Activated CD4-positive, alpha-beta T cell treated with anti-CD3 and anti-CD28 coated beads, Interleukin-2, amount 50 U/mL, for 48 hours (primary cell): ENCODE measurements around the gene SSC5D.

Experiments used
- DNase-seq, 2 experiments: peaks; one replicate each; pipeline ENCODE4 v3.0.0-alpha.2; 2020

The SSC5D gene

GRCh38 chr19:55539090-55539984 lies 51.1 kb downstream of the SSC5D start:
- no peak for DNase-seq

GRCh38 chr19:55540619-55541018 lies 52.4 kb downstream of the SSC5D start:
- no peak for DNase-seq

- no peak for DNase-seq
Measured at GRCh38 chr19:55541091-55541490, 52.9 kb downstream of the SSC5D start.

- no peak for DNase-seq
Measured at GRCh38 chr19:55542292-55542855, 54.1 kb downstream of the SSC5D start.

- DNase-seq, result no peak
Measured at GRCh38 chr19:55543567-55543966, 55.3 kb downstream of the SSC5D start.

- no peak for DNase-seq
Measured at GRCh38 chr19:55544014-55544413, 55.8 kb downstream of the SSC5D start.

GRCh38 chr19:55544776-55545439 lies 56.7 kb downstream of the SSC5D start:
- no peak for DNase-seq

GRCh38 chr19:55545443-55545842 lies 57.2 kb downstream of the SSC5D start, which contains the start of gene SBK3:
TSS of gene SBK3 (minus strand) at chr19:55545543. CDS start at chr19:55545543, 0 bp downstream.
- DNase-seq, result no peak

- no peak for DNase-seq
Measured at GRCh38 chr19:55546011-55546410, 57.8 kb downstream of the SSC5D start.

- no peak for DNase-seq
Measured at GRCh38 chr19:55546822-55547614, 58.8 kb downstream of the SSC5D start.

- no peak for DNase-seq
Measured at GRCh38 chr19:55549500-55550320, 61.5 kb downstream of the SSC5D start.

GRCh38 chr19:55550321-55550650 lies 62.0 kb downstream of the SSC5D start:
- DNase-seq, result no peak

- DNase-seq, result no peak
Measured at GRCh38 chr19:55552206-55552605, 64.0 kb downstream of the SSC5D start.

GRCh38 chr19:55552620-55553019 lies 64.4 kb downstream of the SSC5D start:
- no peak for DNase-seq

GRCh38 chr19:55553217-55554182 lies 65.3 kb downstream of the SSC5D start:
- no peak for DNase-seq

GRCh38 chr19:55554302-55554701 lies 66.1 kb downstream of the SSC5D start:
- DNase-seq, result no peak

- no peak for DNase-seq
Measured at GRCh38 chr19:55554741-55555152, 66.5 kb downstream of the SSC5D start.

- DNase-seq, result no peak
Measured at GRCh38 chr19:55559684-55560083, 71.4 kb downstream of the SSC5D start.

- DNase-seq, result no peak
Measured at GRCh38 chr19:55563261-55563690, 75.0 kb downstream of the SSC5D start.

- DNase-seq, result no peak
Measured at GRCh38 chr19:55566823-55567222, 78.6 kb downstream of the SSC5D start.
